Measurements from ENCODE around the gene GPR65.

GPR65 gene

DNA sequence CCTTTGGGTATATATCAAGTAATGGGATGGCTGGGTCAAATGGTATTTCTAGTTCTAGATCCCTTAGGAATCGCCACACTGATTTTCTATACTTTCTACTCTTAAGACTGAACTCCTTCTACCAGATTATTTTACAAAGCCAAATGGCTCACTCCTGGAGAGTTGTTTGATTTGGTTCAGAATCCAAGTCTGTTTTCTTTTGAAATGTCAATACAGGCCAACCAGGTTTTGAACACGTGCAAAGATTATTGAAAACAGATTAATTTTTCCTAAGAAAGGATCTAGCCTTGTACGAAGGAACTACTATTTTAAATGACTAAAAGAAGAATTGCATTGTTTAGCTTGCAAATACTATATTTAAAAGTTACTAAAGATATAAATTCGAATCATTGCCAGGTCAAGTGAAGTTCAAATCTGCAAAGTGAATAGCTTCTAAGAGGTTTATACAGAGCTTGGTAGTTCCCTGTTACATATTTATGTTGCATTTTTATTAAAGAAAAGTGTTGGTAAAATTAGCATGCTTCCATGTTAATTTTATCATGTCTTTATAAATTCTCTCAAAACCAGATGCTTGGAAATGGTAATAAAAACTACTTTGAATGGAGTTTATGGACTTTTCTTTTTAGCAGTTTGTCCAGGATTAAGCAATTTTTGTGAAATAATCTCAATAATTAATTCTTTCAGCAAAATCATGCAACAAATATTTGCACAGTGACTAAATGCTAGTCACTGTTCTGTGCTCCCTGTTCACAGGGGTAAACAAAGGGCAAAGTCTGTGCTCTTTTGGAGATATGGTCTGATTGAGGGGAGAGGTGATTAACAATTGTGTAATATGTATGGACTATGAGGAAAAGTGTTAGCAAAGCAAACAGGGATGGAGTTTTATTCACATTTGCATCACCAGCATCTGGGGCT, 38.9 kb downstream of the GPR65 start:
- DNase-seq: no peak

DNA sequence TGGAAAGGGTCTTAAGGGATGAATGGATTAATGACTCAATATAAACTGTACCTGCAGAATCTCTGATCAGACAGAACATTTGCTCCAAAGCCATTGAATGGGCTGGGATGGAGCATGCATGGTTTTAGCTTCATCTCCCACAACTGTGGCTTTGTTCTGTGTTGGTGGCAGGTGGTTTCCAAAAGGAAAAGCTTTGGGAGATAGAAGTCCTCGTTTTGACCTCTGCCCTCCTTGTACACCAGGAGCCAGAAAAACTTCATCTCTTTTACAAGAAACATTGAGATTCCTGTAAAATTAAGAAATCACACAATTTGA, 39.5 kb downstream of the GPR65 start:
- no peak for DNase-seq

- DNase-seq: no peak
These were observed 40.0 kb downstream of the GPR65 start for GRCh38 chr14:88044776-88045446.

DNA sequence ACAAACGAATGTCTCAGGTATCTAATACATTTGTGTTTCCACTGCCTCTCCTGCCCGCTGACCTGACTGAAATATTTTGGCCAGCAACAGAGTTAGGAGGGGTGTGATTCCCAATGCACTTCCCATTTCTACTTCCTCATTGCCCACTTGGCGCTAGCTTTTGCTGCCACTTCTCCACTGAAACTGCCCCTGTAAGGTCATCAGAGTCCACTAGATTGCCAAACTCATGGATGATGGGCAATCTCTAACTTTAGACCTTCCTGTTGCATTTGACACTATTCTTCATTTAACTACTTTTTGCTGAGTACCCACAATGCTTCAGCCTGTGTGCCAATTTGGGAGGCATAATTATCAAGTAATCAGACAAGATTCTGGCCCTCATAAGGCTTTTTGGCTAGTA, 40.8 kb downstream of the GPR65 start:
- peak; percentile 57 for DNase-seq

- no peak for DNase-seq
These were observed 43.4 kb downstream of the GPR65 start for GRCh38 chr14:88048351-88048750.

GRCh38 chr14:88049266-88049665, 44.3 kb downstream of the GPR65 start:
- DNase-seq: no peak

- no peak for DNase-seq
These were observed 45.0 kb downstream of the GPR65 start for GRCh38 chr14:88049936-88050335.

GRCh38 chr14:88060576-88060975, 55.6 kb downstream of the GPR65 start:
- DNase-seq: no peak

DNA sequence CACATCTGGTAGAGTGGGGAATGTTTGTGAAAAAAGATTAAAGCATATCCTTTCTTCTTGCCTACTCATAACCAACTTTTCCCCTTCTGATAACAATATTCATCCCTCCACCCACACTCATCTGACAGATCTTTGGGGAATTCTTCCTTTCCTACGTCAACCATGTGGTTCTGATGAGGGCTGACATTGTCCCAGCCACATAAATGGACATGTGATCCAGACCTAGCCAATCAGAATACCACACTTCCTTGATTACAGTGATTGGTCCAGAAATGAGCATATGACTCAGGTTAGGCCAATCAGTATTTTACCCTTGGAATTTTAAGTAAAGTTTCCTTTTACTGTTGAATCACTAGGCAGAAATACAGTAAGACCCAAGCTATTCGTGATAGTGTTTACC, 58.9 kb downstream of the GPR65 start:
- no peak for DNase-seq
